CD4-positive, alpha-beta T cell (primary cell): ENCODE measurements around the gene AFF2. TPM values are rescaled to one million over a fixed set of nuclear protein-coding genes. Genes with fewer than 3 reads are reported as not detected.
A peak's percentile ranks its signal among the peaks of the same experiment; 100 is the strongest.

Source experiments
- ATAC-seq: fragments of 200-7000 bp; cut with Tn5 transposase; one replicate; pipeline ENCODE4 v1.10.0; 2022; ENCODE audit warnings: mild to moderate bottlenecking; ENCODE audit not compliant: poor library complexity
- CTCF ChIA-PET: fragments of 350-600 bp; sonication (Branson Sonifier 250); formaldehyde crosslinking; loops from one replicate; lab custom pipeline; 2021; ENCODE audit warnings: antibody characterized with exemption, inconsistent platforms; lab: Charles Lee
- POLR2A ChIA-PET: fragments of 350-600 bp; sonication (Branson Sonifier 250); formaldehyde crosslinking; loops from one replicate; lab custom pipeline; 2021; ENCODE audit warnings: antibody characterized with exemption, inconsistent platforms; lab: Charles Lee
- DNase-seq, 14 experiments: peaks; one replicate each; pipeline ENCODE4 v3.0.0-alpha.2; 2013 to 2020; ENCODE audit warnings: mixed read lengths in 2 of 14
- H3K27ac ChIP-seq, 2 donors: one replicate each; pipeline versions ENCODE4 v1.5.1 to v1.7.0; 2013; ENCODE audit warnings: low read length in 2 of 2, low read depth in 1 of 2, mild to moderate bottlenecking in 1 of 2
- H3K27me3 ChIP-seq, 2 experiments: 1 replicate in 1 of 2; 2 replicates in 1 of 2; pipeline versions ENCODE4 v1.6.1 to v1.7.0; 2013; ENCODE audit warnings: low read length in 2 of 2, control low read depth in 1 of 2, mild to moderate bottlenecking in 1 of 2, moderate library complexity in 1 of 2; ENCODE audit not compliant: insufficient read depth in 2 of 2, control insufficient read depth in 1 of 2
- H3K36me3 ChIP-seq: one replicate; pipeline ENCODE4 v1.6.1; 2013; ENCODE audit warnings: low read length, control low read depth; ENCODE audit not compliant: insufficient read depth
- H3K4me1 ChIP-seq: one replicate; pipeline ENCODE4 v1.6.1; 2013; ENCODE audit warnings: low read length, control low read depth; ENCODE audit not compliant: insufficient read depth
- H3K4me3 ChIP-seq: one replicate; pipeline ENCODE4 v1.5.1; 2013; ENCODE audit warnings: mild to moderate bottlenecking, low read length, moderate library complexity
- H3K9me3 ChIP-seq, 2 experiments: 1 replicate in 1 of 2; 2 replicates in 1 of 2; pipeline versions ENCODE4 v1.6.1 to v1.7.0; 2013; ENCODE audit warnings: low read length in 2 of 2, mild to moderate bottlenecking in 2 of 2, control low read depth in 1 of 2, moderate library complexity in 1 of 2; ENCODE audit not compliant: control insufficient read depth in 1 of 2, insufficient read depth in 1 of 2
- H3K27ac Mint-ChIP-seq: one replicate; pipeline ENCODE4 v1.8.0; 2020; ENCODE audit warnings: mixed read lengths
- H3K27me3 Mint-ChIP-seq: one replicate; pipeline ENCODE4 v1.8.0; 2021; ENCODE audit warnings: mixed read lengths
- H3K36me3 Mint-ChIP-seq: one replicate; pipeline ENCODE4 v1.8.0; 2021; ENCODE audit warnings: low read depth, mixed read lengths
- H3K4me1 Mint-ChIP-seq: one replicate; pipeline ENCODE4 v1.8.0; 2021; ENCODE audit warnings: low read depth, mixed read lengths
- H3K4me3 Mint-ChIP-seq: one replicate; pipeline ENCODE4 v1.8.0; 2020; ENCODE audit warnings: mild to moderate bottlenecking, mixed read lengths
- H3K9me3 Mint-ChIP-seq: one replicate; pipeline ENCODE4 v1.8.0; 2020; ENCODE audit warnings: mixed read lengths
- intact Hi-C, 2 experiments: fragments of 100-400 bp; cut with DNase I in 1 of 2; cut with micrococcal nuclease in 1 of 2; formaldehyde crosslinking; loops; one replicate each; pipeline versions ENCODE4 v1.15.1 to v1.9.0; 2023 to 2025; cut with DNase I, micrococcal nuclease
- total RNA-seq, 174 experiments: library from RNA in 2 of 174; stranded (reverse) in 2 of 174; gene quantifications; one replicate each; pipeline ENCODE4 v1.2.3 and lab custom pipeline; 2021 to 2026
- TF ChIP-seq, protein P1 (sequence below): fragments of 200-600 bp; IDR thresholded peaks from one replicate; pipeline ENCODE4 v1.8.0; 2022; ENCODE audit warnings: antibody characterized with exemption, mild to moderate bottlenecking

Gene AFF2
- total RNA-seq, 2 experiments from 2014 or later: 5.9 to 6.2 TPM

- no peak overlapping the region for H3K27ac Mint-ChIP-seq
- H3K4me1 ChIP-seq: no peaks in the 10 kb centered on the region
- DNase-seq: no peak
- no peaks in the 10 kb centered on the region for H3K27me3 Mint-ChIP-seq
- no peak overlapping the region for H3K4me3 ChIP-seq
- H3K9me3 Mint-ChIP-seq: no peaks in the 10 kb centered on the region
- no peaks in the 10 kb centered on the region for H3K9me3 ChIP-seq
- H3K4me3 Mint-ChIP-seq: no peak overlapping the region
- H3K27ac ChIP-seq: no peak overlapping the region
- no peak for ATAC-seq
- POLR2A ChIA-PET: no interaction called here
- H3K4me1 Mint-ChIP-seq: no peaks in the 10 kb centered on the region
- intact Hi-C loops: no loop called here
- no peaks in the 10 kb centered on the region for H3K36me3 Mint-ChIP-seq
- no peaks in the 10 kb centered on the region for H3K36me3 ChIP-seq
- H3K27me3 ChIP-seq: no peaks in the 10 kb centered on the region
- TF ChIP-seq, protein P1, sequence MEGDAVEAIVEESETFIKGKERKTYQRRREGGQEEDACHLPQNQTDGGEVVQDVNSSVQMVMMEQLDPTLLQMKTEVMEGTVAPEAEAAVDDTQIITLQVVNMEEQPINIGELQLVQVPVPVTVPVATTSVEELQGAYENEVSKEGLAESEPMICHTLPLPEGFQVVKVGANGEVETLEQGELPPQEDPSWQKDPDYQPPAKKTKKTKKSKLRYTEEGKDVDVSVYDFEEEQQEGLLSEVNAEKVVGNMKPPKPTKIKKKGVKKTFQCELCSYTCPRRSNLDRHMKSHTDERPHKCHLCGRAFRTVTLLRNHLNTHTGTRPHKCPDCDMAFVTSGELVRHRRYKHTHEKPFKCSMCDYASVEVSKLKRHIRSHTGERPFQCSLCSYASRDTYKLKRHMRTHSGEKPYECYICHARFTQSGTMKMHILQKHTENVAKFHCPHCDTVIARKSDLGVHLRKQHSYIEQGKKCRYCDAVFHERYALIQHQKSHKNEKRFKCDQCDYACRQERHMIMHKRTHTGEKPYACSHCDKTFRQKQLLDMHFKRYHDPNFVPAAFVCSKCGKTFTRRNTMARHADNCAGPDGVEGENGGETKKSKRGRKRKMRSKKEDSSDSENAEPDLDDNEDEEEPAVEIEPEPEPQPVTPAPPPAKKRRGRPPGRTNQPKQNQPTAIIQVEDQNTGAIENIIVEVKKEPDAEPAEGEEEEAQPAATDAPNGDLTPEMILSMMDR: no peak
- CTCF ChIA-PET: no interaction called here
Observed at GRCh38 chrX:148555571-148556243, 55.3 kb downstream of the AFF2 start.

GRCh38 chrX:148556498-148556897 lies 56.1 kb downstream of the AFF2 start:
- H3K36me3 Mint-ChIP-seq: no peaks in the 10 kb centered on the region
- DNase-seq (no peak), ATAC-seq (no peak)
- H3K27ac Mint-ChIP-seq: no peak overlapping the region
- no peak overlapping the region for H3K4me3 Mint-ChIP-seq
- Histone ChIP-seq H3K27ac (no peak overlapping the region), H3K36me3 (no peaks in the 10 kb centered on the region), H3K4me3 (no peak overlapping the region), H3K4me1 (no peaks in the 10 kb centered on the region), H3K9me3 (no peaks in the 10 kb centered on the region), H3K27me3 (no peaks in the 10 kb centered on the region)
- TF ChIP-seq, protein P1: no peak
- intact Hi-C loops: no loop called here
- POLR2A ChIA-PET: no interaction called here
- H3K4me1 Mint-ChIP-seq: no peaks in the 10 kb centered on the region
- no peaks in the 10 kb centered on the region for H3K9me3 Mint-ChIP-seq
- CTCF ChIA-PET: no interaction called here
- H3K27me3 Mint-ChIP-seq: no peaks in the 10 kb centered on the region

- Mint-ChIP-seq H3K4me1 (peaks cover 6% of the 10 kb centered on the region), H3K9me3 (no peaks in the 10 kb centered on the region), H3K4me3 (no peak overlapping the region), H3K27me3 (no peaks in the 10 kb centered on the region), H3K27ac (no peak overlapping the region), H3K36me3 (no peaks in the 10 kb centered on the region)
- TF ChIP-seq, protein P1: no peak
- DNase-seq (peak in 2 of 14 experiments; percentile 1 to 2), ATAC-seq (no peak)
- CTCF ChIA-PET: no interaction called here
- POLR2A ChIA-PET: no interaction called here
- Histone ChIP-seq H3K9me3 (no peaks in the 10 kb centered on the region), H3K27ac (no peak overlapping the region), H3K4me1 (no peaks in the 10 kb centered on the region), H3K27me3 (no peaks in the 10 kb centered on the region), H3K4me3 (no peak overlapping the region), H3K36me3 (no peaks in the 10 kb centered on the region)
- intact Hi-C loops: no loop called here
Observed at GRCh38 chrX:148562846-148563245, 62.4 kb downstream of the AFF2 start.
